ENCODE results near the gene NKX6-2.

The NKX6-2 gene

DNA sequence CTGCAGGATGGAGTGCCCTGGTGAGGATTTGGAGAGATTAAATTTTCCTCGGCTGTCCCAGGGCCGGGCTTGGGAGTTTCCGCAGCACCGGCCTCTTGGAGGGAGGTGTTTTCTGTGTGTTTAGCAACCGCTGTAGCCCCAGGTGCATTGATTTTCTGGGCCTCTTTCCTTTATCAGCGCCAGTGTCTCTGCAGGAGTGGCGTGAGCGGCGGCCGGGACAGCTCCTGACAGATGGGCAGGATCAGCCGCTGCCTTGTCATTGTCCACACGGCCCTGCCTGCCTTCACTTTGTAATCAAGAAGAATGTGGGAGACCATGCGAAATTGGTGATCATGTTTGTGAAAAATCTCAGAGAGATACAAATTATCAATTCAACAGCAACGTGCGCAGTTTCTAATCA is 32.4 kb downstream of the NKX6-2 start:
- no peak overlapping the region for H3K4me3 ChIP-seq (ENCODE audit: low read depth, low read length)
- ChIA-PET CTCF (no interaction called here), POLR2A (no interaction called here)
- DNase-seq (ENCODE audit: low read depth, low spot score), result no peak
- TF ChIP-seq, protein P1, sequence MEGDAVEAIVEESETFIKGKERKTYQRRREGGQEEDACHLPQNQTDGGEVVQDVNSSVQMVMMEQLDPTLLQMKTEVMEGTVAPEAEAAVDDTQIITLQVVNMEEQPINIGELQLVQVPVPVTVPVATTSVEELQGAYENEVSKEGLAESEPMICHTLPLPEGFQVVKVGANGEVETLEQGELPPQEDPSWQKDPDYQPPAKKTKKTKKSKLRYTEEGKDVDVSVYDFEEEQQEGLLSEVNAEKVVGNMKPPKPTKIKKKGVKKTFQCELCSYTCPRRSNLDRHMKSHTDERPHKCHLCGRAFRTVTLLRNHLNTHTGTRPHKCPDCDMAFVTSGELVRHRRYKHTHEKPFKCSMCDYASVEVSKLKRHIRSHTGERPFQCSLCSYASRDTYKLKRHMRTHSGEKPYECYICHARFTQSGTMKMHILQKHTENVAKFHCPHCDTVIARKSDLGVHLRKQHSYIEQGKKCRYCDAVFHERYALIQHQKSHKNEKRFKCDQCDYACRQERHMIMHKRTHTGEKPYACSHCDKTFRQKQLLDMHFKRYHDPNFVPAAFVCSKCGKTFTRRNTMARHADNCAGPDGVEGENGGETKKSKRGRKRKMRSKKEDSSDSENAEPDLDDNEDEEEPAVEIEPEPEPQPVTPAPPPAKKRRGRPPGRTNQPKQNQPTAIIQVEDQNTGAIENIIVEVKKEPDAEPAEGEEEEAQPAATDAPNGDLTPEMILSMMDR (IDR thresholded peaks at IDR 0.05; ENCODE audit: insufficient read depth, low read length, missing control alignments), result no peak

DNA sequence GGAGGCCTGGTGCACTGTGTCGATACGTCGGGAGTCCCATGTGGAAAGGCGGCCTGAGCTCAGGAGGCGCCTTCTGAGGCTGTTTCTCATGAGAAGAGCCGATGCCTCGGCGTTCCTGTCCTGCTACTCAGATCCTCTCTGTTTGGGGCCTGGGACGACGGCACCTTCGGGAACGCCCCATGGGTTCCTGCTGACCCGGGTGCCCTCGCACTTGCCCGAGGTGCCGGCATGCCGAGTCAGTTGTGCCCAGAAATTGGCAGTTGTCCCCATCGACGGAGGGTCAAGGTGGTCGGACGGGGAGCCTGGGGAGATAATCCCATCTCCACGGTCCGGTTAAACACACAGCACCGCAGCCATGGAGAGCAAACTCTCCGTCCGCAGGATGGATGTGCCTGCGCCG is 33.0 kb downstream of the NKX6-2 start:
- TF ChIP-seq, protein P1 (IDR thresholded peaks at IDR 0.05; ENCODE audit: insufficient read depth, low read length, missing control alignments), result no peak
- POLR2A ChIA-PET, result no interaction called here
- DNase-seq (ENCODE audit: low read depth, low spot score), result no peak
- H3K4me3 ChIP-seq (ENCODE audit: low read depth, low read length), result no peak overlapping the region
- CTCF ChIA-PET, result no interaction called here

DNA sequence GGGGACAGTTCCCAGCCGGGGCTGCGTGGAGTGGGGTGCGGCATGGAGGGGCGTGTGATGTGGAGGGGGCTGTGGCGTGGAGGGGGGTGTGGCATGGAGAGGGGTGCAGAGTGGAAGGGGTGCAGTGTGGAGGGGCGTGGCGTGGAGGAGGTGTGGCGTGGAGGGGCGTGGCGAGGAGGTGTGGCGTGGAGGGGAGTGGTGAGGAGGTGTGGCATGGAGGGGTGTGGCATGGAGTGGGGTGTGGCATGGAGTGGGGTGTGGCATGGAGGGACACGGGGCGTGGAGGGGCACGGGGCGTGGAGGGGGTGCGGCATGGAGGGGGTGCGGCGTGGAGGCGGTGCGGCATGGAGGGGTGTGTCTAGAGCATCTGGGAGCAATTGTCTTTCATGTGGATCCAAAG is 33.6 kb downstream of the NKX6-2 start:
- ChIA-PET POLR2A (no interaction called here), CTCF (no interaction called here)
- TF ChIP-seq, protein P1 (IDR thresholded peaks at IDR 0.05; ENCODE audit: insufficient read depth, low read length, missing control alignments), result no peak
- DNase-seq (ENCODE audit: low read depth, low spot score), result no peak
- no peak overlapping the region for H3K4me3 ChIP-seq (ENCODE audit: low read depth, low read length)

DNA sequence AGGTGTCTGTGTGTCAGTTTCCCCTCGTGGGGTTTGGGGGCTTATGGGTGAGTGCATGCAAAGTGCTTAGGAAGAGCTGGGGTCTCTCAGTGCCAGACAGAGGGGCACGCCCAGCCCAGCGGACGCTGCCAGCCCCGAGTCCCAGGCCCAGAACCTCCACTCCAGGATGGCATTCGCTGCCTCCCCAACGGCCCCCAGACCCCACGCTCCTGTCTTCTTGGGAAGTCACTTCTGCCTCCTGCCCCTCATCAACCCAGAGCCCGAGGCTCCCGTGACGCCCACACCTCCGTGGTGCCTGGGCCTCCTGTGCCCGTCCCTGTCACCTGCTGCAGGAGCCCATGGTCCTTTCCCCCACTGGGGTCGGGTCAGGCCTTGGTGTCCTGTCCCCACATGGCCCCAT is 35.0 kb downstream of the NKX6-2 start:
- H3K4me3 ChIP-seq (ENCODE audit: low read depth, low read length), result no peak overlapping the region
- TF ChIP-seq, protein P1 (IDR thresholded peaks at IDR 0.05; ENCODE audit: insufficient read depth, low read length, missing control alignments), result no peak
- ChIA-PET CTCF (no interaction called here), POLR2A (no interaction called here)
- DNase-seq (ENCODE audit: low read depth, low spot score), result no peak

DNA sequence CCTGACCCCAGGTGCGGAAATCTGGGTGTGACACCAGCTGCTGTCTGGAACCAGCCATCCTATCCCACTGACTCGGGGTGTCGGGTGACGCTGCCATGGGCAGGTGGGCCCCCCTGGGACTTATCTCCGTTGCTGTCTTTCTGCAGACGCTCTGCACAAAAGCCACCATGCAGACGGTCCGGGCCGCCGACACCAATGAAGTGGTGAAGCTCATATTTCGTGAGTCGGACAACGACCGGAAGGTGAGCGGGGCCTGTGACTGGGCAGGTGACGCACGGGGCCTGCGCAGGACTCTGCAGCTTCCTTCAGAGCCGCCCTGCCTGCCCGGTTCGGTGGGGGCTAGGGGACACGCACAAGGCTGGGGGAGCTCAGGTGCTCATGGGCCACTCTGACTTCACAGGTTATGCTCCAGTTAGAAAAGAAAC is 36.6 kb downstream of the NKX6-2 start:
- DNase-seq (ENCODE audit: low read depth, low spot score), result no peak
- TF ChIP-seq, protein P1 (IDR thresholded peaks at IDR 0.05; ENCODE audit: insufficient read depth, low read length, missing control alignments), result no peak
- POLR2A ChIA-PET, result no interaction called here
- H3K4me3 ChIP-seq (ENCODE audit: low read depth, low read length), result no peak overlapping the region
- CTCF ChIA-PET, result interaction anchor here (0.7 kb wide), 1 partner anchor 11 kb away, joined by 3 read pairs; no protein-coding TSS in a partner anchor

DNA sequence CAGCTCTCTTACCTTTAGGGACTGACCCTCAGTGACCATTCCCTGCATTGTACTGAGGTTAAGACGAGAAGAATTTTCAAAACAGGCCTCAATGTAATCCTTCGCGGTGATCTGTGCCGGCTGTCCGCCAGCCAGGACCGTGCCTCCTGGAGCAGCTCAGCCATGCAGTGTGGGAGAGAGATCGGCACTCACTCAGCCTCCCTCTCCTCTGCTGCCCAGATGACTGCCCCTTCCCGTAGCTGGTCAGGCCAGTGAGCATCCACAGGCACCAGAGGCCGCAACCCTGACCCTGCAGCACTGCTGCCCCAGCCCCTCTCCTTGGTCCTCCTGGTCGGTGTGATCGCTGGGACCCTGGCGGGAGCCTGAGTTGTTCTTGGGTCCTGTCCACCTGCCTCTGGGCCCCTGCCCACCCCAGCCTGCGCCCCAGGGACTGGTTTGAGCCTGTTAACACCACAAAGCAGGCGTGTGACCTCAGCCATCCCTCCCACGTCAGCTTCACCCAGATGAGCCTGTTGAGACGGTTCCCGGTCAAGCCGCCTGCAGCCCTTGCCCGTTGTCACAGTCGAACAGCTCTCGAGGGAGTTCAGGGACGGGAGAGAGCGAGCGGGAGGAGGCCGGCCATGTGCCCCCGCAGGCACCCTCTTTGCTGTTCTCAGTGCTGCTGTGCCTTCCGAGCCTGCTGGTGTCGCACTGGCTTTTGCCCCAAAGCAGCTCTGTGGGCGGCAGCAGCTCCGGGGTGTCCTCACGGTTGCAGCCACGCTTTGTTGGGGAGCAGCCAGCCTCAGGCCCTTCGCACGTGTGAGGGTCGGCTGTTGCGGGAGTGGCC is 37.2 kb downstream of the NKX6-2 start:
- ChIA-PET POLR2A (no interaction called here), CTCF (interaction anchor here (0.7 to 1.5 kb wide), 6 partner anchors 10 to 94 kb away, joined by 3 to 4 read pairs (median 3); no protein-coding TSS in a partner anchor)
- no peak overlapping the region for H3K4me3 ChIP-seq (ENCODE audit: low read depth, low read length)
- DNase-seq (ENCODE audit: low read depth, low spot score), result no peak
- TF ChIP-seq, protein P1 (IDR thresholded peaks at IDR 0.05; ENCODE audit: insufficient read depth, low read length, missing control alignments), result no peak

Data from AG04449 (cell line).